Posterior vena cava (tissue), 2 donors: ENCODE data around the gene KIRREL3. TPM values are rescaled to one million over a fixed set of nuclear protein-coding genes. Genes with fewer than 3 reads are reported as not detected.

Source experiments
- DNase-seq: peaks from one replicate; pipeline ENCODE4 v3.0.0-alpha.2; 2020; ENCODE audit warnings: low spot score
- intact Hi-C, 2 donors: fragments of 100-400 bp; cut with DNase I; formaldehyde crosslinking; loops; one replicate each; pipeline versions ENCODE4 v1.14.1 to v1.14.2; 2022 to 2023
- total RNA-seq, 2 donors: library from RNA; stranded (reverse); fragmentation: NEBNext Ultra II Directional; extraction: Animal tissue kit (Norgen Biotek cat#: 25700); gene quantifications; one replicate each; pipeline ENCODE4 v1.2.1, GENCODE V29; 2021
- donor health status: DM: yes; HTN: yes; CAD: no.
- donor health status: DM: yes; HTN: yes; CAD: no.

The KIRREL3 gene
- total RNA-seq, 2 donors from 2014 or later, result 0.10 to 0.74 TPM

GRCh38 chr11:126635511-126635910, 365.1 kb downstream of the KIRREL3 start:
- intact Hi-C loops, result no loop called here

GRCh38 chr11:126634963-126635362, 365.6 kb downstream of the KIRREL3 start:
- intact Hi-C loops, result no loop called here
- no peak for DNase-seq

More at GRCh38 chr11:126635511-126635910, 365.1 kb downstream of the KIRREL3 start:
- no peak for DNase-seq

- DNase-seq, result no peak
- intact Hi-C loops, result no loop called here
Measured at GRCh38 chr11:126633330-126633729, 367.2 kb downstream of the KIRREL3 start.

GRCh38 chr11:126630893-126631798, 369.4 kb downstream of the KIRREL3 start:
- intact Hi-C loops, result no loop called here
- no peak for DNase-seq

GRCh38 chr11:126630488-126630887, 370.1 kb downstream of the KIRREL3 start:
- DNase-seq, result no peak
- intact Hi-C loops, result no loop called here

- intact Hi-C loops, result no loop called here
Measured at GRCh38 chr11:126628790-126629621, 371.6 kb downstream of the KIRREL3 start.

GRCh38 chr11:126628450-126628789, 372.1 kb downstream of the KIRREL3 start:
- intact Hi-C loops, result no loop called here
- DNase-seq, result no peak

More at GRCh38 chr11:126628790-126629621, 371.6 kb downstream of the KIRREL3 start:
- no peak for DNase-seq

GRCh38 chr11:126627421-126627820, 373.1 kb downstream of the KIRREL3 start:
- intact Hi-C loops, result no loop called here
- DNase-seq, result no peak

GRCh38 chr11:126624506-126624905, 376.1 kb downstream of the KIRREL3 start:
- intact Hi-C loops, result no loop called here
- DNase-seq, result no peak

- intact Hi-C loops, result no loop called here
- DNase-seq, result no peak
Measured at GRCh38 chr11:126619516-126619915, 381.1 kb downstream of the KIRREL3 start.

- intact Hi-C loops, result no loop called here
- no peak for DNase-seq
Measured at GRCh38 chr11:126615845-126616244, 384.7 kb downstream of the KIRREL3 start.

- intact Hi-C loops, result no loop called here
- DNase-seq, result no peak
Measured at GRCh38 chr11:126613272-126613671, 387.3 kb downstream of the KIRREL3 start.

GRCh38 chr11:126612671-126613070, 387.9 kb downstream of the KIRREL3 start:
- intact Hi-C loops, result no loop called here
- DNase-seq, result no peak

- intact Hi-C loops, result no loop called here
- no peak for DNase-seq
Measured at GRCh38 chr11:126611438-126611837, 389.1 kb downstream of the KIRREL3 start.

GRCh38 chr11:126608658-126609057, 391.9 kb downstream of the KIRREL3 start:
- no peak for DNase-seq
- intact Hi-C loops, result loop anchor here in 1 of 2 donors (5.0 kb wide), 1 partner anchor 739 kb away; no protein-coding TSS in a partner anchor

- intact Hi-C loops, result loop anchor here in 1 of 2 donors (5.0 kb wide), 1 partner anchor 739 kb away; no protein-coding TSS in a partner anchor
- DNase-seq, result no peak
Measured at GRCh38 chr11:126607776-126608541, 392.6 kb downstream of the KIRREL3 start.

GRCh38 chr11:126607374-126607773, 393.2 kb downstream of the KIRREL3 start:
- intact Hi-C loops, result loop anchor here in 1 of 2 donors (5.0 kb wide), 1 partner anchor 740 kb away; no protein-coding TSS in a partner anchor
- DNase-seq, result no peak

GRCh38 chr11:126606484-126606883, 394.1 kb downstream of the KIRREL3 start:
- DNase-seq, result no peak
- intact Hi-C loops, result loop anchor here in 1 of 2 donors (5.0 kb wide), 1 partner anchor 741 kb away; no protein-coding TSS in a partner anchor

- DNase-seq, result peak; percentile 54
- intact Hi-C loops, result no loop called here
Measured at GRCh38 chr11:126604461-126604860, 396.1 kb downstream of the KIRREL3 start.
